Measurements from ENCODE around the gene NRXN3. TPM values are rescaled to one million over a fixed set of nuclear protein-coding genes. Genes with fewer than 3 reads are reported as not detected.

Gene NRXN3
- total RNA-seq, 1 experiment from 2014 or later, result not detected

DNA sequence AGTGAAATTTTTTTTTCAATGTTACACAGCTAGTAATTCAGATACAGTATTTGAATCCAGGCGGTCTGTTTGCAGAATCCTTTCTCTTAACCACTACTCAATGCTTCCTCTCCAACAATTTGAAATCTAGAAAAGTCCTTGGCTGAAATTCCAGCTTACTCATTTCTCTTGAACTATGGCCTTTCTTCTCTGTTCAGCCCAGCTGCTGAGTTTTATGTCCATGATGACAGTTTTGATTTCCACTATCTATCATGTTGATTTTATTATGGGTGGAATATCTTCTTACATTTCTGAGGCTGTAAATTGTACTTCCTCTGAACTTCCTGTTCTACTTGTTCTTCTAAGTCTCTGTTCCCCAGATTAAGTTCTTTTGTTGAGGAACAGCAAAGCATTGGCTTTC lies 1725.8 kb downstream of the NRXN3 start:
- Histone ChIP-seq H3K27ac (ENCODE audit: low read length) (no peak overlapping the region), H3K27me3 (ENCODE audit: control insufficient read depth, insufficient read depth, low read length) (no peaks in the 10 kb centered on the region), H3K36me3 (ENCODE audit: control insufficient read depth, insufficient read depth, low read length) (no peaks in the 10 kb centered on the region), H3K9me3 (ENCODE audit: control insufficient read depth, insufficient read depth, low read depth, low read length) (no peaks in the 10 kb centered on the region), H3K4me1 (ENCODE audit: control insufficient read depth, insufficient read depth, low read length) (no peaks in the 10 kb centered on the region), H3K4me3 (ENCODE audit: low read depth in 2 of 2, low read length in 2 of 2) (no peak overlapping the region)
- in situ Hi-C loops (cut with HindIII; ENCODE audit: low pct_unique_long_range_greater_than_20kb, low sequenced_read_pairs), result no loop called here
- no peak for ATAC-seq
- DNase-seq (ENCODE audit: low read depth, low spot score), result no peak
- no TSS peak for BruUV-seq (replicated peaks)
- ChIA-PET CTCF (no interaction called here), POLR2A (no interaction called here)
- no peak for TF ChIP-seq SIN3A (IDR thresholded peaks at IDR 0.05; ENCODE audit: borderline replicate concordance, insufficient read depth, low read depth, low read length)
- TF ChIP-seq TCF7L2 (IDR thresholded peaks at IDR 0.05; ENCODE audit: low read depth, low read length), result no peak
- TF ChIP-seq, protein P1, sequence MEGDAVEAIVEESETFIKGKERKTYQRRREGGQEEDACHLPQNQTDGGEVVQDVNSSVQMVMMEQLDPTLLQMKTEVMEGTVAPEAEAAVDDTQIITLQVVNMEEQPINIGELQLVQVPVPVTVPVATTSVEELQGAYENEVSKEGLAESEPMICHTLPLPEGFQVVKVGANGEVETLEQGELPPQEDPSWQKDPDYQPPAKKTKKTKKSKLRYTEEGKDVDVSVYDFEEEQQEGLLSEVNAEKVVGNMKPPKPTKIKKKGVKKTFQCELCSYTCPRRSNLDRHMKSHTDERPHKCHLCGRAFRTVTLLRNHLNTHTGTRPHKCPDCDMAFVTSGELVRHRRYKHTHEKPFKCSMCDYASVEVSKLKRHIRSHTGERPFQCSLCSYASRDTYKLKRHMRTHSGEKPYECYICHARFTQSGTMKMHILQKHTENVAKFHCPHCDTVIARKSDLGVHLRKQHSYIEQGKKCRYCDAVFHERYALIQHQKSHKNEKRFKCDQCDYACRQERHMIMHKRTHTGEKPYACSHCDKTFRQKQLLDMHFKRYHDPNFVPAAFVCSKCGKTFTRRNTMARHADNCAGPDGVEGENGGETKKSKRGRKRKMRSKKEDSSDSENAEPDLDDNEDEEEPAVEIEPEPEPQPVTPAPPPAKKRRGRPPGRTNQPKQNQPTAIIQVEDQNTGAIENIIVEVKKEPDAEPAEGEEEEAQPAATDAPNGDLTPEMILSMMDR (IDR thresholded peaks at IDR 0.05), result no peak
- TF ChIP-seq, protein P2, sequence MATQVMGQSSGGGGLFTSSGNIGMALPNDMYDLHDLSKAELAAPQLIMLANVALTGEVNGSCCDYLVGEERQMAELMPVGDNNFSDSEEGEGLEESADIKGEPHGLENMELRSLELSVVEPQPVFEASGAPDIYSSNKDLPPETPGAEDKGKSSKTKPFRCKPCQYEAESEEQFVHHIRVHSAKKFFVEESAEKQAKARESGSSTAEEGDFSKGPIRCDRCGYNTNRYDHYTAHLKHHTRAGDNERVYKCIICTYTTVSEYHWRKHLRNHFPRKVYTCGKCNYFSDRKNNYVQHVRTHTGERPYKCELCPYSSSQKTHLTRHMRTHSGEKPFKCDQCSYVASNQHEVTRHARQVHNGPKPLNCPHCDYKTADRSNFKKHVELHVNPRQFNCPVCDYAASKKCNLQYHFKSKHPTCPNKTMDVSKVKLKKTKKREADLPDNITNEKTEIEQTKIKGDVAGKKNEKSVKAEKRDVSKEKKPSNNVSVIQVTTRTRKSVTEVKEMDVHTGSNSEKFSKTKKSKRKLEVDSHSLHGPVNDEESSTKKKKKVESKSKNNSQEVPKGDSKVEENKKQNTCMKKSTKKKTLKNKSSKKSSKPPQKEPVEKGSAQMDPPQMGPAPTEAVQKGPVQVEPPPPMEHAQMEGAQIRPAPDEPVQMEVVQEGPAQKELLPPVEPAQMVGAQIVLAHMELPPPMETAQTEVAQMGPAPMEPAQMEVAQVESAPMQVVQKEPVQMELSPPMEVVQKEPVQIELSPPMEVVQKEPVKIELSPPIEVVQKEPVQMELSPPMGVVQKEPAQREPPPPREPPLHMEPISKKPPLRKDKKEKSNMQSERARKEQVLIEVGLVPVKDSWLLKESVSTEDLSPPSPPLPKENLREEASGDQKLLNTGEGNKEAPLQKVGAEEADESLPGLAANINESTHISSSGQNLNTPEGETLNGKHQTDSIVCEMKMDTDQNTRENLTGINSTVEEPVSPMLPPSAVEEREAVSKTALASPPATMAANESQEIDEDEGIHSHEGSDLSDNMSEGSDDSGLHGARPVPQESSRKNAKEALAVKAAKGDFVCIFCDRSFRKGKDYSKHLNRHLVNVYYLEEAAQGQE (IDR thresholded peaks at IDR 0.05; ENCODE audit: insufficient read depth in 1 of 2, low read depth in 2 of 2, low read length in 1 of 2), result no peak
- TF ChIP-seq POLR2AphosphoS5 (IDR thresholded peaks at IDR 0.05; ENCODE audit: low read depth, low read length), result no peak
- intact Hi-C loops (cut with micrococcal nuclease; ENCODE audit: unreplicated experiment), result no loop called here

DNA sequence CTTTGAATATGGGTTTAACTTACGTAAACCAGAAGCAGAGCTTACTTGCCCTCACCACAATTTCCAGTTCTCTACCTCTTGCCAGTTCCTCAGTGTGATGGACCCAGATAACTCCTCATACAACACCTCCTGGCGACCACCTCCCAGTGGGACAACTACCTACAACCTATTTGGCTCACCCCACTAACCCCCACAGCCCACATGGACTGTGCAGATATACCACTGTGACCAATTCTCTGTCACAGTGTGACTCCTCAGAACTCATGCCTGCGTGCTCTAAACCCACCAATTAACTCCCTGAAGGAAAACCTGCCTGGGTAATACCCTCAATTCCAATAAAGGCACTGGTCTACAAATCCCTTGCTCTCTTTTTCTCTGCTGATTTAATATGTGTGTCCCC lies 1729.4 kb downstream of the NRXN3 start:
- Histone ChIP-seq H3K9me3 (ENCODE audit: control insufficient read depth, insufficient read depth, low read depth, low read length) (no peaks in the 10 kb centered on the region), H3K4me3 (ENCODE audit: low read depth in 2 of 2, low read length in 2 of 2) (no peak overlapping the region), H3K4me1 (ENCODE audit: control insufficient read depth, insufficient read depth, low read length) (no peaks in the 10 kb centered on the region), H3K36me3 (ENCODE audit: control insufficient read depth, insufficient read depth, low read length) (no peaks in the 10 kb centered on the region), H3K27me3 (ENCODE audit: control insufficient read depth, insufficient read depth, low read length) (no peaks in the 10 kb centered on the region), H3K27ac (ENCODE audit: low read length) (no peak overlapping the region)
- no TSS peak for BruUV-seq (replicated peaks)
- in situ Hi-C loops (cut with HindIII; ENCODE audit: low pct_unique_long_range_greater_than_20kb, low sequenced_read_pairs), result no loop called here
- no peak for DNase-seq (ENCODE audit: low read depth, low spot score)
- ChIA-PET CTCF (no interaction called here), POLR2A (no interaction called here)
- no peak for TF ChIP-seq TCF7L2 (IDR thresholded peaks at IDR 0.05; ENCODE audit: low read depth, low read length)
- TF ChIP-seq, protein P2 (IDR thresholded peaks at IDR 0.05; ENCODE audit: insufficient read depth in 1 of 2, low read depth in 2 of 2, low read length in 1 of 2), result no peak
- TF ChIP-seq, protein P1 (IDR thresholded peaks at IDR 0.05), result no peak
- TF ChIP-seq SIN3A (IDR thresholded peaks at IDR 0.05; ENCODE audit: borderline replicate concordance, insufficient read depth, low read depth, low read length), result no peak
- TF ChIP-seq POLR2AphosphoS5 (IDR thresholded peaks at IDR 0.05; ENCODE audit: low read depth, low read length), result no peak
- intact Hi-C loops (cut with micrococcal nuclease; ENCODE audit: unreplicated experiment), result no loop called here
- ATAC-seq, result no peak

Data from Panc1 (cell line).